Measurements from ENCODE around the gene TMEM200C.
A peak's percentile ranks its signal among the peaks of the same experiment; 100 is the strongest.

The TMEM200C gene

DNA sequence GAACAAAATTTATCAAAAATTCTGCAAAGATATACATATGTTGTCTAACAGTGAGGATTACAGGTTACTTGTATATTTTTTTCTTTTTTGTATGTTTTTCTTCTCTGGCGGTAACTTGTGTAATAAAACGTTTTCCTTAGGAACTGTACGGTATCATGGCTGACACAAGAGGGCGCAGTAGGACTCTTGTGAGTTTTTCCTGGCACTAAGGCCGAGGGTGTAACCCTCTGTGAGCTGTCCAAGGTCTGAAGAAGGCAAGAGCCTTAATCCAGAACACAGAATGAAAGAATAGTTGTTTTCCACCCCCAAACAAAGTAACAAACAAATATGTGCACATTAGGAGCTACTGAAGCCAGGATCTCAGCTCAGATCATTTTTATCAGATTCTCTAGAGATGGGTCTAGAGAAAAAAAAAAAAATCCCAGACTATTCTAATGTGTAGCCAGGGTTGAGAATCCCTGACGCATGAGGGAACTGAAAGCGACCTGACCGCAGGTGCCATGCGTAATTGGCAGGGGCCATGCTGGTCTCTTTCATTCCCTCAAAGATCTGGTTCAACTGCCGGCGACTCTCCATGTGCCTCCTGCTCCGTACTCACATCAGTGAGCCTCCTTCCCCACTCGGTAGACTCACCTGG is 27.0 kb downstream of the TMEM200C start:
- TF ChIP-seq KLF8 (tag by site-specific recombination; IDR thresholded peaks at IDR 0.05) (peak; percentile 37; the same call in 1 of the 2 replicates), ZBTB48 (tag by site-specific recombination; IDR thresholded peaks at IDR 0.05) (no peak), ZNF423 (tag by site-specific recombination; IDR thresholded peaks at IDR 0.05) (no peak), ZNF654 (tag by site-specific recombination; IDR thresholded peaks at IDR 0.05; ENCODE audit: low read depth) (peak; percentile 76), KLF9 (tag by site-specific recombination; IDR thresholded peaks at IDR 0.05; ENCODE audit: low read depth) (peak; percentile 25; the same call in 1 of the 2 replicates), ZNF2 (tag by site-specific recombination; IDR thresholded peaks at IDR 0.05) (0 out of 2 replicates have a peak, but pooled peaks have one; percentile 28), ZXDB (tag by site-specific recombination; IDR thresholded peaks at IDR 0.05) (0 out of 2 replicates have a peak, but pooled peaks have one; percentile 26), YY1 (tag by site-specific recombination; IDR thresholded peaks at IDR 0.05) (no peak), ZSCAN30 (tag by site-specific recombination; IDR thresholded peaks at IDR 0.05) (0 out of 2 replicates have a peak, but pooled peaks have one; percentile 51), OVOL3 (tag by site-specific recombination; IDR thresholded peaks at IDR 0.05) (no peak), ZNF561 (tag by site-specific recombination; IDR thresholded peaks at IDR 0.05; ENCODE audit: borderline replicate concordance) (peak; percentile 66; the same call in 1 of the 2 replicates)
- TF ChIP-seq, protein P1, sequence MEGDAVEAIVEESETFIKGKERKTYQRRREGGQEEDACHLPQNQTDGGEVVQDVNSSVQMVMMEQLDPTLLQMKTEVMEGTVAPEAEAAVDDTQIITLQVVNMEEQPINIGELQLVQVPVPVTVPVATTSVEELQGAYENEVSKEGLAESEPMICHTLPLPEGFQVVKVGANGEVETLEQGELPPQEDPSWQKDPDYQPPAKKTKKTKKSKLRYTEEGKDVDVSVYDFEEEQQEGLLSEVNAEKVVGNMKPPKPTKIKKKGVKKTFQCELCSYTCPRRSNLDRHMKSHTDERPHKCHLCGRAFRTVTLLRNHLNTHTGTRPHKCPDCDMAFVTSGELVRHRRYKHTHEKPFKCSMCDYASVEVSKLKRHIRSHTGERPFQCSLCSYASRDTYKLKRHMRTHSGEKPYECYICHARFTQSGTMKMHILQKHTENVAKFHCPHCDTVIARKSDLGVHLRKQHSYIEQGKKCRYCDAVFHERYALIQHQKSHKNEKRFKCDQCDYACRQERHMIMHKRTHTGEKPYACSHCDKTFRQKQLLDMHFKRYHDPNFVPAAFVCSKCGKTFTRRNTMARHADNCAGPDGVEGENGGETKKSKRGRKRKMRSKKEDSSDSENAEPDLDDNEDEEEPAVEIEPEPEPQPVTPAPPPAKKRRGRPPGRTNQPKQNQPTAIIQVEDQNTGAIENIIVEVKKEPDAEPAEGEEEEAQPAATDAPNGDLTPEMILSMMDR (tag by site-specific recombination; IDR thresholded peaks at IDR 0.05): peak; percentile 52
- TF ChIP-seq, protein P2, sequence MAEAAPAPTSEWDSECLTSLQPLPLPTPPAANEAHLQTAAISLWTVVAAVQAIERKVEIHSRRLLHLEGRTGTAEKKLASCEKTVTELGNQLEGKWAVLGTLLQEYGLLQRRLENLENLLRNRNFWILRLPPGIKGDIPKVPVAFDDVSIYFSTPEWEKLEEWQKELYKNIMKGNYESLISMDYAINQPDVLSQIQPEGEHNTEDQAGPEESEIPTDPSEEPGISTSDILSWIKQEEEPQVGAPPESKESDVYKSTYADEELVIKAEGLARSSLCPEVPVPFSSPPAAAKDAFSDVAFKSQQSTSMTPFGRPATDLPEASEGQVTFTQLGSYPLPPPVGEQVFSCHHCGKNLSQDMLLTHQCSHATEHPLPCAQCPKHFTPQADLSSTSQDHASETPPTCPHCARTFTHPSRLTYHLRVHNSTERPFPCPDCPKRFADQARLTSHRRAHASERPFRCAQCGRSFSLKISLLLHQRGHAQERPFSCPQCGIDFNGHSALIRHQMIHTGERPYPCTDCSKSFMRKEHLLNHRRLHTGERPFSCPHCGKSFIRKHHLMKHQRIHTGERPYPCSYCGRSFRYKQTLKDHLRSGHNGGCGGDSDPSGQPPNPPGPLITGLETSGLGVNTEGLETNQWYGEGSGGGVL (tag by site-specific recombination; IDR thresholded peaks at IDR 0.05): no peak
- TF ChIP-seq, protein P3, sequence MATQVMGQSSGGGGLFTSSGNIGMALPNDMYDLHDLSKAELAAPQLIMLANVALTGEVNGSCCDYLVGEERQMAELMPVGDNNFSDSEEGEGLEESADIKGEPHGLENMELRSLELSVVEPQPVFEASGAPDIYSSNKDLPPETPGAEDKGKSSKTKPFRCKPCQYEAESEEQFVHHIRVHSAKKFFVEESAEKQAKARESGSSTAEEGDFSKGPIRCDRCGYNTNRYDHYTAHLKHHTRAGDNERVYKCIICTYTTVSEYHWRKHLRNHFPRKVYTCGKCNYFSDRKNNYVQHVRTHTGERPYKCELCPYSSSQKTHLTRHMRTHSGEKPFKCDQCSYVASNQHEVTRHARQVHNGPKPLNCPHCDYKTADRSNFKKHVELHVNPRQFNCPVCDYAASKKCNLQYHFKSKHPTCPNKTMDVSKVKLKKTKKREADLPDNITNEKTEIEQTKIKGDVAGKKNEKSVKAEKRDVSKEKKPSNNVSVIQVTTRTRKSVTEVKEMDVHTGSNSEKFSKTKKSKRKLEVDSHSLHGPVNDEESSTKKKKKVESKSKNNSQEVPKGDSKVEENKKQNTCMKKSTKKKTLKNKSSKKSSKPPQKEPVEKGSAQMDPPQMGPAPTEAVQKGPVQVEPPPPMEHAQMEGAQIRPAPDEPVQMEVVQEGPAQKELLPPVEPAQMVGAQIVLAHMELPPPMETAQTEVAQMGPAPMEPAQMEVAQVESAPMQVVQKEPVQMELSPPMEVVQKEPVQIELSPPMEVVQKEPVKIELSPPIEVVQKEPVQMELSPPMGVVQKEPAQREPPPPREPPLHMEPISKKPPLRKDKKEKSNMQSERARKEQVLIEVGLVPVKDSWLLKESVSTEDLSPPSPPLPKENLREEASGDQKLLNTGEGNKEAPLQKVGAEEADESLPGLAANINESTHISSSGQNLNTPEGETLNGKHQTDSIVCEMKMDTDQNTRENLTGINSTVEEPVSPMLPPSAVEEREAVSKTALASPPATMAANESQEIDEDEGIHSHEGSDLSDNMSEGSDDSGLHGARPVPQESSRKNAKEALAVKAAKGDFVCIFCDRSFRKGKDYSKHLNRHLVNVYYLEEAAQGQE (tag by site-specific recombination; IDR thresholded peaks at IDR 0.05): peak; percentile 96
- TF ChIP-seq, protein P4, sequence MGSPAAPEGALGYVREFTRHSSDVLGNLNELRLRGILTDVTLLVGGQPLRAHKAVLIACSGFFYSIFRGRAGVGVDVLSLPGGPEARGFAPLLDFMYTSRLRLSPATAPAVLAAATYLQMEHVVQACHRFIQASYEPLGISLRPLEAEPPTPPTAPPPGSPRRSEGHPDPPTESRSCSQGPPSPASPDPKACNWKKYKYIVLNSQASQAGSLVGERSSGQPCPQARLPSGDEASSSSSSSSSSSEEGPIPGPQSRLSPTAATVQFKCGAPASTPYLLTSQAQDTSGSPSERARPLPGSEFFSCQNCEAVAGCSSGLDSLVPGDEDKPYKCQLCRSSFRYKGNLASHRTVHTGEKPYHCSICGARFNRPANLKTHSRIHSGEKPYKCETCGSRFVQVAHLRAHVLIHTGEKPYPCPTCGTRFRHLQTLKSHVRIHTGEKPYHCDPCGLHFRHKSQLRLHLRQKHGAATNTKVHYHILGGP (tag by site-specific recombination; IDR thresholded peaks at IDR 0.05): no peak
- Histone ChIP-seq H3K4me1 (ENCODE audit: control insufficient read depth, insufficient read depth, low read length) (no peaks in the 10 kb centered on the region), H3K36me3 (ENCODE audit: control insufficient read depth in 2 of 2, insufficient read depth in 1 of 2, low read length in 2 of 2) (no peaks in the 10 kb centered on the region), H3K9me3 (ENCODE audit: control insufficient read depth, insufficient read depth, low read depth, low read length) (no peaks in the 10 kb centered on the region), H3K4me3 (ENCODE audit: low read depth, low read length) (no peak overlapping the region), H3K27ac (ENCODE audit: extremely low read depth, low read depth, low read length) (no peak overlapping the region)
- CTCF ChIA-PET: interaction anchor here (0.6 to 1.7 kb wide), 28 partner anchors 10 to 796 kb away, joined by 3 to 13 read pairs (median 4); no protein-coding TSS in a partner anchor
- POLR2A ChIA-PET: no interaction called here

DNA sequence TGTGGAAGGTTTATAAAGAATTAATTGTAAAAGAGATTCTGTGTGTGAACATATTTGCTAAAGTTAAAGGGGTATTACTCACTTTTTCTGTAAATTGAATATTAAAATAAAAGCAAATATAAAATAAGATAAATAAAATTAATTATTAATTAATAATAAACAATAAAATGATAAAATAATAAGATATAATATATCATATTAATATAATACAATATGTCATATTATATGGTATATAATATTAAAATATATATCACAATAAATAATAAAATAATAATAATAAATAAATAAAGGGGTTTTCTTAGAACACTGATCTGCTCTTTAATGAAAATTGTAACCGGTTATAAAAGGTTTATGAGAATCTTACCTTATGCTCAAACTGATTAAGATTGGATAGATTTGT is 29.8 kb downstream of the TMEM200C start:
- no peaks in the 10 kb centered on the region for H3K4me1 ChIP-seq (ENCODE audit: control insufficient read depth, insufficient read depth, low read length)
- ChIA-PET CTCF (interaction anchor here (1.0 kb wide), 2 partner anchors 10 to 29 kb away, joined by 3 read pairs; no protein-coding TSS in a partner anchor), POLR2A (no interaction called here)
- TF ChIP-seq TRIM28 (IDR thresholded peaks at IDR 0.05; ENCODE audit: borderline replicate concordance, low read length): no peak
- TF ChIP-seq ZFP37 (tag by site-specific recombination; IDR thresholded peaks at IDR 0.05): no peak
- H3K27ac ChIP-seq (ENCODE audit: extremely low read depth, low read depth, low read length): no peak overlapping the region
- no peaks in the 10 kb centered on the region for H3K9me3 ChIP-seq (ENCODE audit: control insufficient read depth, insufficient read depth, low read depth, low read length)
- no peaks in the 10 kb centered on the region for H3K36me3 ChIP-seq (ENCODE audit: control insufficient read depth in 2 of 2, insufficient read depth in 1 of 2, low read length in 2 of 2)
- no peak overlapping the region for H3K4me3 ChIP-seq (ENCODE audit: low read depth, low read length)

Measured in HEK293 (cell line).